Progenitor cell of endocrine pancreas (in vitro differentiated cells): Measurements from ENCODE around the gene SUN3. TPM values are rescaled to one million over a fixed set of nuclear protein-coding genes. Genes with fewer than 3 reads are reported as not detected.

Experiments
- DNase-seq: peaks from one replicate; pipeline ENCODE4 v3.0.0; 2021; ENCODE audit warnings: low spot score; ENCODE audit not compliant: unreplicated experiment
- H3K27ac Mint-ChIP-seq: 2 replicates; pipeline ENCODE4 v1.8.0; 2021; ENCODE audit warnings: mild to moderate bottlenecking, moderate library complexity, mixed read lengths
- H3K27me3 Mint-ChIP-seq: 2 replicates; pipeline ENCODE4 v1.8.0; 2021; ENCODE audit warnings: mixed read lengths
- H3K36me3 Mint-ChIP-seq: 2 replicates; pipeline ENCODE4 v1.8.0; 2022; ENCODE audit warnings: mixed read lengths; ENCODE audit not compliant: insufficient read depth
- H3K4me1 Mint-ChIP-seq: 2 replicates; pipeline ENCODE4 v1.8.0; 2021; ENCODE audit warnings: low read depth, mixed read lengths
- H3K4me3 Mint-ChIP-seq: 2 replicates; pipeline ENCODE4 v1.8.0; 2021; ENCODE audit warnings: low read depth, mild to moderate bottlenecking, moderate library complexity, mixed read lengths
- H3K9me3 Mint-ChIP-seq: 2 replicates; pipeline ENCODE4 v1.8.0; 2021; ENCODE audit warnings: low read depth, mixed read lengths
- total RNA-seq: library from RNA; stranded (reverse); gene quantifications from 2 replicates; pipeline ENCODE4 v1.2.1, GENCODE V29; 2021
- TF ChIP-seq, protein P1 (sequence below): fragments of 200-600 bp; sonication (generic); IDR thresholded peaks from one replicate; pipeline ENCODE4 v1.5.0; 2021; ENCODE audit warnings: antibody characterized with exemption, mild to moderate bottlenecking; ENCODE audit not compliant: unreplicated experiment

The SUN3 gene
- total RNA-seq, 1 donor from 2014 or later = not detected

DNA sequence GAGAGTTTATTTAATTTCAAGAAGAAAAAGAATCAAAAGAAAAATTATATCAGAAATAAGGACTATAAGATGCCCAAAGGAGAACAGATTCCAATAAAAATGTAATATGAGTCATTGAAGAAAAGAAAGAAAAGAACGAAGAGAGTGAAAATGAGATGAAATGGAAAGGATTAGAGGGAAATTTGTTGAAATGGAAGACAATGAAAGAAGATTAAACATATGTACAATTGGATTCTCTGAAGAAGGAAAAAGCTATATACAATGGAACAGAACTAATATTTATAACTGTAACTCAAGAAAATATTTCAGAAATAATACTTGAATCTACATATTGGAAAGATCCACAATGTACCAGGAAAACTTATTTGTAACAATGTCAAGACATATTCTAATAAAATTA, 35.1 kb upstream of the SUN3 start:
- H3K9me3 Mint-ChIP-seq = peaks cover 9% of the 10 kb centered on the region
- no peak overlapping the region for H3K4me3 Mint-ChIP-seq
- TF ChIP-seq, protein P1, sequence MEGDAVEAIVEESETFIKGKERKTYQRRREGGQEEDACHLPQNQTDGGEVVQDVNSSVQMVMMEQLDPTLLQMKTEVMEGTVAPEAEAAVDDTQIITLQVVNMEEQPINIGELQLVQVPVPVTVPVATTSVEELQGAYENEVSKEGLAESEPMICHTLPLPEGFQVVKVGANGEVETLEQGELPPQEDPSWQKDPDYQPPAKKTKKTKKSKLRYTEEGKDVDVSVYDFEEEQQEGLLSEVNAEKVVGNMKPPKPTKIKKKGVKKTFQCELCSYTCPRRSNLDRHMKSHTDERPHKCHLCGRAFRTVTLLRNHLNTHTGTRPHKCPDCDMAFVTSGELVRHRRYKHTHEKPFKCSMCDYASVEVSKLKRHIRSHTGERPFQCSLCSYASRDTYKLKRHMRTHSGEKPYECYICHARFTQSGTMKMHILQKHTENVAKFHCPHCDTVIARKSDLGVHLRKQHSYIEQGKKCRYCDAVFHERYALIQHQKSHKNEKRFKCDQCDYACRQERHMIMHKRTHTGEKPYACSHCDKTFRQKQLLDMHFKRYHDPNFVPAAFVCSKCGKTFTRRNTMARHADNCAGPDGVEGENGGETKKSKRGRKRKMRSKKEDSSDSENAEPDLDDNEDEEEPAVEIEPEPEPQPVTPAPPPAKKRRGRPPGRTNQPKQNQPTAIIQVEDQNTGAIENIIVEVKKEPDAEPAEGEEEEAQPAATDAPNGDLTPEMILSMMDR = no peak
- no peaks in the 10 kb centered on the region for H3K36me3 Mint-ChIP-seq
- H3K27ac Mint-ChIP-seq = no peak overlapping the region
- no peaks in the 10 kb centered on the region for H3K27me3 Mint-ChIP-seq
- peaks cover 4% of the 10 kb centered on the region for H3K4me1 Mint-ChIP-seq
- no peak for DNase-seq

DNA sequence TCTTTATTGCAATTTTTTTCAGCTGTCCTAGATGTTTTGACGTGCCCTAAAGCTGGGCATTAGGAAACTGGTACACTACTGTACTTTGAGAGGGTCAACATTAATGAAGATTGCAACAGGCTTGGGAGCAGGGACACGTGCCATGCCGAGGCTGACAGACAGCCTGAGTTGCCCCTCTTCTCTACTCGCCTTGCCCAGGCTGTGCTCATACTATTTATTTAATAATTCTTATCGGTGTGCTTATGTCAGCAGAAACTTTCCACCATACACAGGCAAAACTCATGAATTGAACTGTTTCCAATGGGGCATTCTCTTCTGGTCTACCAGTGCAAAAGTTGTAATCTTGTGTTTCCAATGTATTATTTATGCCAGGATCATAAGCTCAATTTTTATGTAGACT, 30.8 kb upstream of the SUN3 start:
- peaks cover 2% of the 10 kb centered on the region for H3K36me3 Mint-ChIP-seq
- H3K27me3 Mint-ChIP-seq = no peaks in the 10 kb centered on the region
- no peaks in the 10 kb centered on the region for H3K4me1 Mint-ChIP-seq
- TF ChIP-seq, protein P1 = no peak
- peaks cover 17% of the 10 kb centered on the region for H3K9me3 Mint-ChIP-seq
- H3K4me3 Mint-ChIP-seq = no peak overlapping the region
- H3K27ac Mint-ChIP-seq = no peak overlapping the region
- DNase-seq = no peak

DNA sequence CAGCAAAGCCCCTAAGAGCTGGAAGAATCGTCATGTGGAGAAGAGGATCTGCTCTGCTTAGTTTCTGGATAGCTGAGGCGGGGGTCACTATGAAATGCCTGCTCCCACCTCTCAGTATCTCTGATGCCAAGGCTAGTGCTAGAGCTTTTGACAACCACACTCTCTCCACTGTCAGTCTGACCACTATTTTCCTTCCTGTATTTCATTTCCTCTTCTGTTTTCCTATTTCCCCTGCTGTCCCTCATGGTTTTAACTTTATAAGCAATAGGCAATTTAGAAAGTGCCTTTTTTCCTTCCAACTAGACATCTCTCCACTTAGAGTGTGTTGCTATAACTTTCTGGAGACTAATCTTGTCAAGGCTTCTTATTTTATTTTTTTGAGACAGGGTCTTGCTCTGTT, 30.1 kb upstream of the SUN3 start:
- Mint-ChIP-seq H3K27me3 (no peaks in the 10 kb centered on the region), H3K4me1 (no peaks in the 10 kb centered on the region), H3K36me3 (peaks cover 2% of the 10 kb centered on the region), H3K4me3 (no peak overlapping the region), H3K27ac (no peak overlapping the region), H3K9me3 (peaks cover 16% of the 10 kb centered on the region)
- DNase-seq = no peak
- TF ChIP-seq, protein P1 = no peak

DNA sequence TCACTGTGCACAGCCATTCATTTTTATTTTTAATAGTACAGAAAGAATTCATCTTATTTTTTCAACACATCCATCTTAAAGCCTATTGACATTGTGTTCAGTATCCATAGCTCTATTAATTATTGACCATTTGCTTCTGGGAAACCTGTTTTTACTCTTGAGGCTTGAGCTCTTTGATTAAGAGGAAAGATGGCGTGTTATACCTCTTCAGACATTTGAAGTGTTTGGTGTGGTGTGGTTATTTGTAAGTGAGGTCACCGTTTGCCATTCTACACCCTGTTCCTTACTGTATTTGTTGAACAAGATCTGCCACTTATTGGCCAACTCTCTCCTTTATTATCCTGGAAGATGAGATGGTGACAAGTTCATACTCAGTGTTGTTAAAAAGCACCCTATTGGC, 24.8 kb upstream of the SUN3 start:
- peaks cover 2% of the 10 kb centered on the region for H3K4me1 Mint-ChIP-seq
- TF ChIP-seq, protein P1 = no peak
- no peak overlapping the region for H3K4me3 Mint-ChIP-seq
- DNase-seq = no peak
- peaks cover 2% of the 10 kb centered on the region for H3K36me3 Mint-ChIP-seq
- peaks cover 3% of the 10 kb centered on the region for H3K27me3 Mint-ChIP-seq
- no peak overlapping the region for H3K27ac Mint-ChIP-seq
- peaks cover 8% of the 10 kb centered on the region for H3K9me3 Mint-ChIP-seq

DNA sequence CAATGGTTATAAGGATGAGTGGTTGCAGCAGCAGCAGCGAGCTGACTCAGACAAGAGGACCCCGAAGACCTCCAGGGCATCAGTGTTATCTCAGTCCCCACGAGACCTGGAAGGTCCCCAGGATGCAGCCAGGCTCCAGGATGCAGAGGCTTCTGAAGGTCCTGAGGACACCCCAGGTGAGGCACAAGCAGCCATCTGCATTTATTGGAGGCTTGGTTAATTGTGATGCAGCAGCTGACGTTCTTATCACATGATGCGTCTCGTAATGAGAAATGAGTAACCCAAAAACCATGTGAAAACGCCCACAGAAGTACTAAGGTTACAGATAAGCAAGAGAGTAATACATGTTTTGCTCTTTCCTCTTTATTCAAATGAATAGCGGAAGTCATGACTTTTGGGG, 23.8 kb upstream of the SUN3 start:
- Mint-ChIP-seq H3K27ac (no peak overlapping the region), H3K36me3 (peaks cover 2% of the 10 kb centered on the region), H3K9me3 (peaks cover 8% of the 10 kb centered on the region), H3K4me3 (no peak overlapping the region), H3K27me3 (peaks cover 3% of the 10 kb centered on the region), H3K4me1 (peaks cover 2% of the 10 kb centered on the region)
- no peak for DNase-seq
- TF ChIP-seq, protein P1 = no peak
